LNCaP clone FGC (cell line): Measurements from ENCODE around the gene CYFIP1.

Experiments
- DNase-seq: peaks from one replicate; pipeline ENCODE4 v3.0.0-alpha.2; 2011; ENCODE audit warnings: low read depth
- H3K4me3 ChIP-seq: 2 replicates; pipeline ENCODE4 v1.5.1; 2011; ENCODE audit warnings: mild to moderate bottlenecking, low read depth, low read length, control low read depth
- CTCF ChIP-seq: IDR thresholded peaks from 2 replicates; pipeline ENCODE4 v1.5.1; 2012; ENCODE audit warnings: mild to moderate bottlenecking; ENCODE audit not compliant: control insufficient read depth, insufficient read depth; ENCODE audit errors: extremely low read depth

Gene CYFIP1

DNA sequence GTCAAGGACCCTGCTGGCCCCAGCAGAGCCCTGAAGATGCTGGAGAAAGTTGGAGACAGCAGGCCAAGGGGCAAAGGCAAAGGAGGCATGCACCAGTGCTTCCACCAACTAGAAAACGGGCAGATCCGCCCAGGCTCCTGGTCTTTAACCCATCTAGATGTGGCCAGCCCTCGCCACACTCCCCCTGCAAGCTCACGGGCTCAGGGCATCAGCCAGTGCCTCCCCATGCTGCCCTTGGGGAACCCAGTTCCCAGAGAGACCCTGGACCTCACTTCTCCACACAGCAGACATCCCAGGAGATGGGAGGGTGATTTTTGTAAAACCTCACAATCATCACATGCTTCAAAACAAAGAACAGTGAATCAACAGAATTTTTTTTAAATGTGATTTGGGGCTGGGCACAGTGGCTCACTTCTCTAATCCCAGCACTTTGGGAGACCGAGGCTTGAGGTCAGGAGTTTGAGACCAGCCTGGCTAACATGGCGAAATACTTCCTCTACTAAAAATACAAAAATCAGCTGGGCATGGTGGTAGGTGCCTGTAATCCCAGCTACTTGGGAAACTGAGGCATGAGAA is 24.5 kb downstream of the CYFIP1 start:
- no peak for TF ChIP-seq CTCF
- no peak overlapping the region for H3K4me3 ChIP-seq
- no peak for DNase-seq

GRCh38 chr15:22954798-22955543 is 25.2 kb downstream of the CYFIP1 start:
- no peak overlapping the region for H3K4me3 ChIP-seq
- no peak for TF ChIP-seq CTCF
- no peak for DNase-seq

GRCh38 chr15:22954326-22954725 is 25.8 kb downstream of the CYFIP1 start:
- no peak overlapping the region for H3K4me3 ChIP-seq

GRCh38 chr15:22952796-22953579 is 27.2 kb downstream of the CYFIP1 start:
- H3K4me3 ChIP-seq: no peak overlapping the region
- TF ChIP-seq CTCF: no peak
- DNase-seq: no peak

More at GRCh38 chr15:22954326-22954725, 25.8 kb downstream of the CYFIP1 start:
- DNase-seq: no peak
- TF ChIP-seq CTCF: no peak

DNA sequence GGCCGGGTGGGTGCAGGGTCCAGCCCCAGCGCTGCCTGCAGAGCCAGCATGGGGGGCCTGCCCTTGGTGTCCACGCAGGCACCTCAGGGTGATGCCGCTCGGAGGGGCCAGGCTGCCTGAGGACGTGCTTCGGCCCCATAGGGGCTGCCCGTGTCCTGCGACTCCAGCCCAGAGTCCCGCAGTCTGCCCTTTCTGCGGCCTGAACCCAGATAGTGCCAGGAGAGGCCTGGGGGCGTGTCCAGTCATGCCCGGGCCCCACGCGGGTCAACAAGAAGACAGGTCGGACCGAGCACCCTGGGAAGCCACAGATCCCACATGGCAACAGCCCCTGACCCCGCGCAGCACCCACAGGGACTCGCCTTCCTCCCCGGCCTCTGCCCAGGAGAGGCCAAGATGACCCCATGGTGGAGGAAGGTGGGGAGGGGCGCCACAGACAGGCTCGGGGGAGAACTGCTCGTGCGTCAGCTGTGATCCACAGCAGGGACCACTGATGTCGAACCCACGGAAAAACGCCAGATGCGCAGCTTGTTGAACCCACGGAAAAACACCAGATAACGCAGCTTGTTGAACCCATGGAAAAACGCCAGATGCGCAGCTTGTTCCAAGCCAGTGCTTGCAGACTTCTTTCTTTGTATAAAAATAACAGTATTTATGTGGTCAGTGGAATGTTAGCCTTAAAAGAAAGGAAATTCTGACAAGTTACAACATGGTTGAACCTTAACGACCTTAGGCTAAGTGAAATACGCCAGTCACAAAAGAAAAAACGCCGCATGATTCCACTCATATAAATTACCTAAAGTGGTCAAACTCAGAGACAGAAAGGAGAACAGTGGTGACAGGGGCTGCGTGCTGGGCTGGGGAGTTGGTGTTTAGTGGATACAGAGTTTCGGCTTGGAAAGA is 28.5 kb downstream of the CYFIP1 start:
- no peak for TF ChIP-seq CTCF
- DNase-seq: no peak
- H3K4me3 ChIP-seq: no peak overlapping the region

DNA sequence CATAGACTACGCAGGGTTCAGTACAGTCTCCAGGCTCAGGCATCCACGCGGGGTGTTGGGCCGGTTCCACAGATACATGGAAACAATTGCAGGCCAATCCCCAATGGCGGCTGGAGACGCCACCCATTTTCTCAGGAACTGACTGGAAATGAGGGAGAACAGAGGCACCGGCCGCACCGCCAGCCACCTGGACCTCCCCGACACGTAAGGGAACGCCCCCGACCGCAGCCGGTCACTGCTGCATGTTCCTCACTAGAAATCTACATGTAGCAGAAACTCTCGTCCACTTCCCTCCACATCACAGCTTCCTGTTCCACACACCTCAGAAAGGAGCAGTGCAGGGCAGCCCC is 29.2 kb downstream of the CYFIP1 start:
- no peak for DNase-seq
- no peak overlapping the region for H3K4me3 ChIP-seq
- no peak for TF ChIP-seq CTCF
